RWPE2 (cell line): Measurements from ENCODE around the gene TKTL2.

Experiments used
- ATAC-seq: fragments of 200-7000 bp; cut with Tn5 transposase; 3 replicates; pipeline ENCODE4 v1.9.1; 2021; ENCODE audit warnings: low read depth
- DNase-seq: peaks from one replicate; pipeline ENCODE4 v3.0.0-alpha.2; 2020; ENCODE audit warnings: low spot score
- H3K27ac ChIP-seq: fragments of 450-650 bp; 2 replicates; pipeline ENCODE4 v1.5.1; 2017; ENCODE audit warnings: mild to moderate bottlenecking; ENCODE audit not compliant: poor library complexity, severe bottlenecking
- H3K27me3 ChIP-seq: fragments of 250-450 bp; sonication (Bioruptor Pico); 2 replicates; pipeline ENCODE4 v1.5.1; 2021; ENCODE audit warnings: mild to moderate bottlenecking, moderate library complexity; ENCODE audit not compliant: insufficient read depth, poor library complexity, severe bottlenecking
- H3K36me3 ChIP-seq: fragments of 250-450 bp; sonication (Bioruptor Pico); 2 replicates; pipeline ENCODE4 v1.5.1; 2020; ENCODE audit warnings: low read depth, mild to moderate bottlenecking, moderate library complexity
- H3K4me1 ChIP-seq: fragments of 250-450 bp; sonication (Bioruptor Pico); 2 replicates; pipeline ENCODE4 v1.5.1; 2021; ENCODE audit warnings: mild to moderate bottlenecking, moderate library complexity; ENCODE audit not compliant: insufficient read depth, poor library complexity, severe bottlenecking
- H3K4me3 ChIP-seq: fragments of 250-450 bp; sonication (Bioruptor Pico); 2 replicates; pipeline ENCODE4 v1.5.1; 2021; ENCODE audit warnings: mild to moderate bottlenecking, moderate library complexity; ENCODE audit not compliant: severe bottlenecking
- H3K9me3 ChIP-seq: fragments of 250-450 bp; sonication (Bioruptor Pico); 2 replicates; pipeline ENCODE4 v1.5.1; 2021; ENCODE audit warnings: mild to moderate bottlenecking, moderate library complexity; ENCODE audit not compliant: severe bottlenecking
- CTCF ChIP-seq: fragments of 450-650 bp; IDR thresholded peaks from one replicate; pipeline ENCODE4 v1.5.1; 2017; ENCODE audit warnings: mild to moderate bottlenecking, moderate library complexity; ENCODE audit not compliant: poor library complexity, severe bottlenecking

TKTL2 gene

GRCh38 chr4:163486321-163486720 lies 12.8 kb upstream of the TKTL2 start:
- H3K4me1 ChIP-seq: no peaks in the 10 kb centered on the region
- H3K4me3 ChIP-seq: no peak overlapping the region
- no peaks in the 10 kb centered on the region for H3K27me3 ChIP-seq

GRCh38 chr4:163485589-163485988 lies 12.0 kb upstream of the TKTL2 start:
- Histone ChIP-seq H3K4me3 (no peak overlapping the region), H3K27ac (no peak overlapping the region), H3K9me3 (peaks cover 3% of the 10 kb centered on the region), H3K36me3 (no peaks in the 10 kb centered on the region), H3K27me3 (no peaks in the 10 kb centered on the region), H3K4me1 (no peaks in the 10 kb centered on the region)
- DNase-seq (no peak), ATAC-seq (no peak)
- TF ChIP-seq CTCF: no peak

More at GRCh38 chr4:163486321-163486720, 12.8 kb upstream of the TKTL2 start:
- Histone ChIP-seq H3K36me3 (no peaks in the 10 kb centered on the region), H3K9me3 (peaks cover 3% of the 10 kb centered on the region), H3K27ac (no peak overlapping the region)
- ATAC-seq (no peak), DNase-seq (no peak)
- no peak for TF ChIP-seq CTCF

- H3K27ac ChIP-seq: no peak overlapping the region
- peaks cover 3% of the 10 kb centered on the region for H3K9me3 ChIP-seq
- H3K4me1 ChIP-seq: no peaks in the 10 kb centered on the region
- no peak for DNase-seq
- TF ChIP-seq CTCF: peak; percentile 84
- H3K27me3 ChIP-seq: no peaks in the 10 kb centered on the region
- no peaks in the 10 kb centered on the region for H3K36me3 ChIP-seq
- ATAC-seq: 0 out of 3 replicates have a peak, but pooled peaks have one; percentile 40
- H3K4me3 ChIP-seq: no peak overlapping the region
Measured at GRCh38 chr4:163484906-163485305, 11.4 kb upstream of the TKTL2 start.

- no peaks in the 10 kb centered on the region for H3K27me3 ChIP-seq
- no peak overlapping the region for H3K27ac ChIP-seq
- ATAC-seq: no peak
- no peak for DNase-seq
- TF ChIP-seq CTCF: no peak
- no peaks in the 10 kb centered on the region for H3K36me3 ChIP-seq
- peaks cover 3% of the 10 kb centered on the region for H3K9me3 ChIP-seq
- H3K4me3 ChIP-seq: no peak overlapping the region
- H3K4me1 ChIP-seq: no peaks in the 10 kb centered on the region
Measured at GRCh38 chr4:163482190-163482589, 8.6 kb upstream of the TKTL2 start.

GRCh38 chr4:163476761-163477438 lies 3.3 kb upstream of the TKTL2 start:
- H3K4me1 ChIP-seq: no peaks in the 10 kb centered on the region
- H3K36me3 ChIP-seq: no peaks in the 10 kb centered on the region
- DNase-seq: no peak
- H3K4me3 ChIP-seq: no peak overlapping the region
- TF ChIP-seq CTCF: no peak
- ATAC-seq: no peak
- H3K27me3 ChIP-seq: no peaks in the 10 kb centered on the region
- H3K27ac ChIP-seq: no peak overlapping the region
- no peaks in the 10 kb centered on the region for H3K9me3 ChIP-seq
